GM12801 (cell line): ENCODE results near the gene MUC7.

Experiments used
- CTCF ChIP-seq: IDR thresholded peaks from one replicate; pipeline ENCODE4 v1.5.1; 2011; ENCODE audit warnings: control low read depth; ENCODE audit not compliant: insufficient read length; ENCODE audit errors: extremely low read depth

MUC7 gene

GRCh38 chr4:70511365-70511764 is 39.4 kb downstream of the MUC7 start:
- TF ChIP-seq CTCF, result no peak

GRCh38 chr4:70515367-70516250 is 43.6 kb downstream of the MUC7 start:
- no peak for TF ChIP-seq CTCF

GRCh38 chr4:70518269-70518668 is 46.3 kb downstream of the MUC7 start, which contains the start of gene AMTN:
Gene AMTN (plus strand): TSS chr4:70518569. CDS start chr4:70518778, 209 bp downstream.
- TF ChIP-seq CTCF, result no peak

GRCh38 chr4:70518716-70519115 is 46.7 kb downstream of the MUC7 start:
- TF ChIP-seq CTCF, result no peak

DNA sequence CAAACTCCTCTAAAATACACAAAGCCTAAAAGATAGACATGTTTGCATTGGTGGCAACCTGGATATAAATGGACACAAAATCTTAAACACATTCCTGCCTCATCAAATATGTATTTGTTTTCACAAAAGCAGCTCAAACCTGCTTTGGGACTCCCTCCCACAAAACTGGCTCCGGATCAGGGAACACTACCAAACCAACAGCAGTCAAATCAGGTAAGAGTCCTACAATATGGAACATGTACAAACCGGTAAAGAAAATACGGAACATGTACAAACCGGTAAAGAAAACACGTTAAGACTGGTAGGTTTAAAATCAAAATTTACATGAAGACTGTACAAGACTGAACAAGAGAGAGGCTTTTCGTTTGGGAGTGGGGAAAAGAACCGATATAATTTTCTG is 50.6 kb downstream of the MUC7 start:
- TF ChIP-seq CTCF, result no peak

GRCh38 chr4:70530997-70531396 is 59.0 kb downstream of the MUC7 start:
- TF ChIP-seq CTCF, result no peak

GRCh38 chr4:70531981-70532380 is 60.0 kb downstream of the MUC7 start:
- no peak for TF ChIP-seq CTCF
